DND-41 (cell line): Measurements from ENCODE around the gene SUMF1.
A peak's percentile ranks its signal among the peaks of the same experiment; 100 is the strongest.

ENCODE experiments used
- ATAC-seq: fragments of 200-7000 bp; cut with Tn5 transposase; 3 replicates; pipeline ENCODE4 v1.9.1; 2021; ENCODE audit warnings: low read depth; ENCODE audit not compliant: insufficient read depth
- DNase-seq: peaks from one replicate; pipeline ENCODE4 v3.0.0-alpha.2; 2020
- H2AFZ ChIP-seq: 2 replicates; pipeline ENCODE4 v1.6.0; 2012; ENCODE audit warnings: low read depth, low read length
- H3K27ac ChIP-seq: 2 replicates; pipeline ENCODE4 v1.5.1; 2012; ENCODE audit warnings: low read length, inconsistent platforms
- H3K27me3 ChIP-seq: fragments of 200-600 bp; sonication (generic); 2 replicates; pipeline ENCODE4 v1.6.0; 2012; ENCODE audit warnings: low read length, mild to moderate bottlenecking, inconsistent platforms; ENCODE audit not compliant: insufficient read depth, poor library complexity
- H3K36me3 ChIP-seq: 2 replicates; pipeline ENCODE4 v1.5.1; 2012; ENCODE audit warnings: low read length, inconsistent platforms; ENCODE audit not compliant: insufficient read depth
- H3K4me1 ChIP-seq: 2 replicates; pipeline ENCODE4 v1.5.1; 2012; ENCODE audit warnings: mild to moderate bottlenecking, low read length; ENCODE audit not compliant: insufficient read depth
- H3K4me2 ChIP-seq: 2 replicates; pipeline ENCODE4 v1.6.0; 2012; ENCODE audit warnings: mild to moderate bottlenecking, moderate library complexity, low read length, inconsistent platforms; ENCODE audit not compliant: insufficient read depth
- H3K4me3 ChIP-seq, 2 experiments: fragments of 200-600 bp in 1 of 2; shearing (Covaris generic) in 1 of 2; 2 replicates each; pipeline ENCODE4 v1.5.1; 2012 to 2016; ENCODE audit warnings: inconsistent platforms in 2 of 2, low read length in 2 of 2, mild to moderate bottlenecking in 2 of 2, low read depth in 1 of 2, moderate library complexity in 1 of 2
- H3K79me2 ChIP-seq: 2 replicates; pipeline ENCODE4 v1.6.0; 2012; ENCODE audit warnings: low read length, inconsistent platforms; ENCODE audit not compliant: insufficient read depth
- H3K9ac ChIP-seq: 2 replicates; pipeline ENCODE4 v1.6.0; 2012; ENCODE audit warnings: low read depth, mild to moderate bottlenecking, inconsistent platforms, low read length, moderate library complexity
- H3K9me3 ChIP-seq: 2 replicates; pipeline ENCODE4 v1.5.1; 2012; ENCODE audit warnings: low read length, moderate library complexity, mild to moderate bottlenecking, inconsistent platforms; ENCODE audit not compliant: insufficient read depth, severe bottlenecking
- H4K20me1 ChIP-seq: 2 replicates; pipeline ENCODE4 v1.6.0; 2012; ENCODE audit warnings: low read length; ENCODE audit not compliant: insufficient read depth
- EZH2 ChIP-seq: IDR thresholded peaks from 3 replicates; pipeline ENCODE4 v1.6.1; 2012; ENCODE audit warnings: borderline replicate concordance, low read depth, mild to moderate bottlenecking, moderate library complexity, low read length, inconsistent platforms; ENCODE audit not compliant: severe bottlenecking
- TF ChIP-seq, protein P1 (sequence below): IDR thresholded peaks from 2 replicates; pipeline ENCODE4 v1.5.1; 2012; ENCODE audit warnings: borderline replicate concordance, low read length, moderate library complexity, mild to moderate bottlenecking; ENCODE audit not compliant: poor library complexity, severe bottlenecking; ENCODE audit errors: extremely low read depth

The SUMF1 gene

DNA sequence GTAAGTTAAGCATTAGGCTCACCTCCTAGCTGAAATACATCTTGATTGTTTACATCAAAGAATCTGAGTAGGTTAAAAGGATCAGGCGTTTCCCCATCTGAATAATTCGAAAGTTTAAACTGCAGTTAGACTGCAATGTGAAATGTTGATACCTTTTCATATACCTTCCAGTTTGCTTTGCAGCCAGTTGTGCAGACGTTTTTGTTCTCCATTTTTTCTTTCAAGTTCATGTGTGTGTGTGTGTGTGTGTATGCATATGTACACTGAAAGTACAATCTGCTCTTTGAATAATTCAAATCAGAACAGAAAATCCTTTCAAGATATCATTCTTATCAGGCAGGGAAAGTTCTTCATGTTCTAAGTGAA is 29.0 kb upstream of the SUMF1 start:
- Histone ChIP-seq H3K4me1 (peaks cover 29% of the 10 kb centered on the region), H3K36me3 (no peaks in the 10 kb centered on the region), H3K9me3 (no peaks in the 10 kb centered on the region), H3K27ac (no peak overlapping the region), H3K27me3 (peaks cover 13% of the 10 kb centered on the region), H3K9ac (no peak overlapping the region), H3K4me3 (no peak overlapping the region), H3K79me2 (no peaks in the 10 kb centered on the region), H3K4me2 (no peak overlapping the region), H4K20me1 (no peaks in the 10 kb centered on the region), H2AFZ (no peak overlapping the region)
- TF ChIP-seq, protein P1, sequence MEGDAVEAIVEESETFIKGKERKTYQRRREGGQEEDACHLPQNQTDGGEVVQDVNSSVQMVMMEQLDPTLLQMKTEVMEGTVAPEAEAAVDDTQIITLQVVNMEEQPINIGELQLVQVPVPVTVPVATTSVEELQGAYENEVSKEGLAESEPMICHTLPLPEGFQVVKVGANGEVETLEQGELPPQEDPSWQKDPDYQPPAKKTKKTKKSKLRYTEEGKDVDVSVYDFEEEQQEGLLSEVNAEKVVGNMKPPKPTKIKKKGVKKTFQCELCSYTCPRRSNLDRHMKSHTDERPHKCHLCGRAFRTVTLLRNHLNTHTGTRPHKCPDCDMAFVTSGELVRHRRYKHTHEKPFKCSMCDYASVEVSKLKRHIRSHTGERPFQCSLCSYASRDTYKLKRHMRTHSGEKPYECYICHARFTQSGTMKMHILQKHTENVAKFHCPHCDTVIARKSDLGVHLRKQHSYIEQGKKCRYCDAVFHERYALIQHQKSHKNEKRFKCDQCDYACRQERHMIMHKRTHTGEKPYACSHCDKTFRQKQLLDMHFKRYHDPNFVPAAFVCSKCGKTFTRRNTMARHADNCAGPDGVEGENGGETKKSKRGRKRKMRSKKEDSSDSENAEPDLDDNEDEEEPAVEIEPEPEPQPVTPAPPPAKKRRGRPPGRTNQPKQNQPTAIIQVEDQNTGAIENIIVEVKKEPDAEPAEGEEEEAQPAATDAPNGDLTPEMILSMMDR = no peak
- no peak for TF ChIP-seq EZH2
- no peak for ATAC-seq
- no peak for DNase-seq

DNA sequence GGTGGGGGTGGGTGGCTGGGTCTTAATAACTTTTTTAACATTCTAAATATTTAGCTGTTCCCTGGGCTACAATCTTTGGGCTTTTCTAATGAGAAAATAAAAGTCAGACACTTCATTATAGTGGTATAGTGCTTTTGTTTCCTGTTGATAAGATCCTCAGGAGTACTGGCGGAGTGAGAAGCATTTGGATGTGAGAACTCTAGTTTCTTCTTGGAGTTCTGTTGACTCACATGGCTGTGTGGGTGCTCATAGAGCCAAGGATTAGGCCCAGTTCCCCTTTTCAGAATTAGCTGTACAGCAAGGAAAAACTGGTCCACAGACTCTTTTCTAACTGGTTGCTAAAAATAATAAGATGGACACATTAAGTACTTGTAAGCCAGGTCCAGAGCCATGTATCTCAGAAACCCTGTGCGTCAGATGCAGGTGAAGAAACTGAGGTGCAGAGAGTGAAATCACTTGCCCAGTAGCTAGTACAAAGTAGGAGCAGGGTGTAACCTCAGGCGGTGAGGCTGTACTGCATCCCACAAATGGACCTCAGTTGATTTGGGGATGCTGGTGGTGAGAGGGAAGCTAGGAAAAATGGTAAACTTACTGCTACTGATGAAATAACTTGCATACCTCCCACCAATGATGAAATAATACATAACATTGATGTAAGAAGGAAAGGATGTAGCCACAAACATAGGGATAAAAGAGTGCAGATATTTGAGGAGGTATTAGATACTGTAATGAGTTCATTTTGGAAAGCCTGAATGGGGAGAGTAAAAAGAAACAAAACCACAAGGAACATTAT is 28.4 kb upstream of the SUMF1 start:
- Histone ChIP-seq H3K79me2 (no peaks in the 10 kb centered on the region), H3K4me3 (no peak overlapping the region), H3K4me2 (0 out of 2 replicates have a peak overlapping the region, but pooled peaks have one; percentile 97), H4K20me1 (no peaks in the 10 kb centered on the region), H3K36me3 (no peaks in the 10 kb centered on the region), H3K27ac (no peak overlapping the region), H3K9ac (no peak overlapping the region), H3K4me1 (peaks cover 29% of the 10 kb centered on the region), H3K9me3 (no peaks in the 10 kb centered on the region), H2AFZ (no peak overlapping the region), H3K27me3 (peaks cover 19% of the 10 kb centered on the region)
- DNase-seq = no peak
- TF ChIP-seq, protein P1 = no peak
- no peak for TF ChIP-seq EZH2
- ATAC-seq = no peak

DNA sequence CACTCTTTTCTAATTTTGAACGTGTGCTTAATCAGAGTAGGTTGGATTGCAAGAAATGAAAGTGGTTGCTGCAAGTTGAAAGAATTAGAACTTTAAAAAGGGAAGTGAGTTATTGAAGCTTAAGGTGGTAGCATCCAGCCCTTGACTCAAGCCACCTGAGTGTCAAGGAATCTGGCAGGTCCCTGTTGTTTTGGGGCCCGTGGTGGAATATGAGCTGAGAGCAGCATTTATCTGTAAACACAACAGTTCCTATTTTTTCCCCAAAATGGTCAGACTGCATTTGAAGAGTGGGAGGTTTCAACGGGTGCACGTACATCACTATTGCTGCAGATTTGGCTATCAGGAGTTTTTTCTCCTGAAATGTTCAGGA is 27.8 kb upstream of the SUMF1 start:
- Histone ChIP-seq H3K4me2 (peak overlapping the region; percentile 97), H3K4me3 (peak overlapping the region in 1 of 2 experiments; percentile 79; a peak in 1 of 4 replicates), H3K79me2 (no peaks in the 10 kb centered on the region), H2AFZ (no peak overlapping the region), H3K36me3 (no peaks in the 10 kb centered on the region), H3K9me3 (no peaks in the 10 kb centered on the region), H3K27me3 (peaks cover 21% of the 10 kb centered on the region), H3K27ac (no peak overlapping the region), H3K4me1 (peaks cover 29% of the 10 kb centered on the region), H3K9ac (peak overlapping the region; percentile 60; the same call in 1 of the 2 replicates), H4K20me1 (no peaks in the 10 kb centered on the region)
- no peak for TF ChIP-seq EZH2
- TF ChIP-seq, protein P1 = no peak
- ATAC-seq (no peak), DNase-seq (no peak)
